Right lobe of liver (tissue), 4 donors: ENCODE results near the gene MRTO4.

ENCODE experiments used
- CTCF ChIP-seq, 4 donors: fragments of 200-600 bp in 3 of 4; fragments of 450-650 bp in 1 of 4; IDR thresholded peaks; one replicate each; pipeline versions ENCODE4 v1.5.1 to v1.8.0; 2016 to 2022; ENCODE audit warnings: antibody characterized with exemption in 4 of 4, mild to moderate bottlenecking in 2 of 4
- POLR2A ChIP-seq: fragments of 450-650 bp; IDR thresholded peaks from one replicate; pipeline ENCODE4 v1.6.1; 2017; ENCODE audit warnings: antibody characterized with exemption, mild to moderate bottlenecking
- donor health status: DM: no; HTN: no; CAD: no.
- donor health status: DM: no; HTN: no; CAD: no.
- donor health status: DM: no; HTN: yes; CAD: no.

GRCh38 chr1:19208710-19209438 is 42.7 kb upstream of the MRTO4 start:
- TF ChIP-seq CTCF (IDR thresholded peaks at IDR 0.05) (no peak), POLR2A (no peak)
